Dermis blood vessel endothelial cell (primary cell): ENCODE data around the gene CLDN16. TPM values are rescaled to one million over a fixed set of nuclear protein-coding genes. Genes with fewer than 3 reads are reported as not detected.
A peak's percentile ranks its signal among the peaks of the same experiment; 100 is the strongest.

Experiments
- DNase-seq: peaks from one replicate; pipeline ENCODE4 v3.0.0; 2010
- total RNA-seq: library from RNA; depleted of rRNA; stranded (reverse); fragments of >200 nt; gene quantifications from 2 replicates; pipeline ENCODE4 v1.2.3, GENCODE V29; 2014

Gene CLDN16
- total RNA-seq, result 0.09 and 0.34 TPM in 2 replicates

GRCh38 chr3:190387578-190388213, at the start of gene CLDN16:
TSS of gene CLDN16 (plus strand) at chr3:190388163. CDS start at chr3:190388330, 167 bp downstream.
- DNase-seq, result no peak

DNA sequence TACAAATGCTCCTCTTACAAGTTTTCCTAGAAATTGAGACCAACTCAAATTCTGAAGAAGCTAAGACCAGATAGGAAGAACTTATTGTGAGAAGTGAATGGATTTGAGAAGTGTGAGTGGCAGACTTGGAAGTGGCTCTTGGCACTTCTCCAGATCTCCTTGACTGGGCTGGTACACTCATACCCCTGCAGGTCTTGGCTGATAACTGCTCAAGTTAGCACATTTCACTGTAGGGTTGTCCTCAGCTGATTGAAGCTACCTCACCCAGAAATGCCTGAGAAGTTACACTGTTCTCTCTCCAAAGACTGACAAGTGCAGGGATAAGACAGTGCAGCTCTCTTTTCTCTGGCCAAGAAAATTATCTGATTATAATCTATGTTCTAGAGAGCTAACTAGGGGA, 49.2 kb upstream of the CLDN16 start:
- peak; percentile 75 for DNase-seq

DNA sequence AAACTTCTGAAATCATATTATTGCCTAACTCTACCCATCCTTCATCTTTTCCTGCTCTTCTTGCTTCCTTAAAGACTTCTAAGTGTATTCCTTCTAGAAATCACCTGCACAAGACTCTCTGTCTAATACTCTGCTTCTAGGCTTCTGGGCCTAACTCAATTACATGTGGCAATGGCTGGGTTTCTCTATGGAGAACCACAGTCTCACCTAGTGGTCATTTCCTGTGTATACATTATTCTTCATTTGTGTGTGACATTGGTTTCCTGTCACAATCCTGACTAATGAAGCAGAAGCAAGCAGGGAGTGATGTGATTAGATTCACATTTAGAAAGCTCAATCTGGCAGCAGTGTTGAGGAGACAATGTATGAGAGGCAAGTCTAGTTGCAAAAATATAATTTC, 48.8 kb upstream of the CLDN16 start:
- peak; percentile 70 for DNase-seq

GRCh38 chr3:190340071-190340470, 47.9 kb upstream of the CLDN16 start:
- DNase-seq, result peak; percentile 28

GRCh38 chr3:190345027-190345821, 42.7 kb upstream of the CLDN16 start:
- DNase-seq, result peak; percentile 66

DNA sequence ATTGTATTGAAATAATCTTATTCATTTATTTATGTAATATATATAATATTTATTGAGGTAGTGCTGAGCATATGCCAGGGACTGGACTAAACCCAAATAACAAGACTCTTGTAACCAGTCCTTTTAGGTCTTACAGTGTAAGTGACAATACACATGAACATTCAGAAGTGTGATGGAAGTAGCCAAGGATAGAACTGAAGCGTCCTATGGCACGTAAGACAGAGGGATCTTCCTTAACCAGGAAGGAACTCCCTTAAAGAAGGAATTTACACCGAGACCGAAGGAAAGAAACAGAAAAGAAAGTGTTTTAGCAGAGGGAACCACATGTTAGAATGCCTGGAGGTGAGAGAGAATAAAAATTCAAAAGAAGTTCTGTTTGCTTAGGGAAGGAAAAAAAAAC, 42.1 kb upstream of the CLDN16 start:
- DNase-seq, result peak; percentile 39

GRCh38 chr3:190346541-190346940, 41.4 kb upstream of the CLDN16 start:
- DNase-seq, result no peak

DNA sequence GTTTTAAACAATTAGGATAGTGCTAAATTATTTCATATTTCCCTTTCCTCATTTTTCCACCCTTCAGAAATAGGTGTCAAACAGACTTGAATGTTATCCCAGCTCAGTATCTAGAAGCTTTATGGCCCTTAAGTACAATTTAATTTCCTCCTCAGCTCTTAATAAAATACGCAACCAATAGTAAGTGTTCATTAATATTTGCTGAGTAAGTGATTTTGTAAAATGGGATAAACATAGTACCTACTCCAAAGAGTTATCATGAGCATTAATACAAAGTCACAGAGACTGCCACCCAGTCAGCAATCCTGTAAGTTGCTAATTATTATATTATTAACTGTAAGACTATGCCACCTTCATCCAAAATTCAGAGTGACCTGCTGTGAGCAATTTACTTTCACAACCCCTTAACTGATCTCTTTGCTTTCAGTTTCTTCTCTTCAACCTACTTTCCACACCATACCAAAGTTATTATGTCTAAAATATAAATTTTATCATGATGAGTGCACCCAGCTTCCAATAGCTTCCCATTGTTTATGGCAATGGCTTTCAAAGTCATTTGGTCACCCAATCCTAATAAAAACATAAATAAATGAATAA, 35.0 kb upstream of the CLDN16 start:
- no peak for DNase-seq

- no peak for DNase-seq
Observed at GRCh38 chr3:190356246-190356645, 31.7 kb upstream of the CLDN16 start.

- no peak for DNase-seq
Observed at GRCh38 chr3:190357468-190357867, 30.5 kb upstream of the CLDN16 start.

- no peak for DNase-seq
Observed at GRCh38 chr3:190359813-190360212, 28.1 kb upstream of the CLDN16 start.

DNA sequence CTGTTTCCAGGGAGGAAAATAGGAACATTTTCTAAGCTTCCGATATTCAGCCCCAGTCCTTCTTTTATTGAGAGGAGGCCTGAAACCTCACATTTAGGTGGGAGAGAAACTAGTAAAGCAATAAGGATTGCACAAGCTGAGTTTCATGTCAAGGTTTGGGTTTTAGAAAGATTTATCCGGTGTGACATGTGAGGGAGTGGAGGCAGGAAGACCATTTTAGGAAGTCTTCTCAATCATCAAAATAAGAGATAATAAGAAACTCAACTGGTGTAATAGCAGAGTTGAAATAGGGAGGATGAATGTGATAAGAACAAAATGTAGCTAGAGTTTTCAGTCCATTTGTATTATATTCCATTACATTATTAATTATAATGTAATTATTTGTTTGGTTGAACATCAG, 27.7 kb upstream of the CLDN16 start:
- no peak for DNase-seq

DNA sequence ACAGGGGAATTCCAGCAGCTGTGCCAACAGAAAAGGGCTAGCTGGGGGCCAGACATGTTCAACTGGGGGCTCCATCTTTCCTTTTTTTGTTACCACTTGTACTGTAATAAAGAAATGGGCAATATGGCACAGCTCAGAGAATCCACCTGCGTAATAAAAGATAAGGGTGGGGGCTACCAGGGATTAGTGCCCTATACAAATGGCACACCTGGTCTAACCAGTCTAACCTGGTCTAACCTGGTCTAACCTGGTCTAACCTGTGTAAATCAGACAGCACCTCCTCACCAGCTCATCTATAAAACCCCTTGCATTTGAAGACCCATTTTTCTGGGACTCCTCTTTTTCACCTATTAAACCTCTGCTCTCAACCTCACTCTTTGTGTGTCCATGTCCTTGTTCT, 26.2 kb upstream of the CLDN16 start:
- no peak for DNase-seq

DNA sequence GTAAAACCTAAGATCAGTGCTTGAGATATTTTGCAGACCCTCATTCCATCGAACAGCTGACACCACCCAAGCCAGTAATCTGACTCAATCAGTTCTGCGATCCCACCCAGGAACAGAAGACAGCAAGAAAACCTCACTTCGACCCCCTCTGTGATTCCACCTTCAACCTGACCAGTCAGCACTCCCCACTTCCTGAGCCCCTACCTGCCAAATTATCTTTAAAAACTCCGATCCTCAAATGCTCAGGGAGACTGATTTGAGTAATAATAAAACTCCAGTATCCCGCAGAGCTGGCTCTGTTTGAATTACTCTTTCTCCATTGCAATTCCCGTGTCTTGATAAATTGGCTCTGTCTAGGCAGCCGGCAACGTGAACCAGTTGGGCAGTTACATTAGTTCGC, 25.7 kb upstream of the CLDN16 start:
- no peak for DNase-seq

DNA sequence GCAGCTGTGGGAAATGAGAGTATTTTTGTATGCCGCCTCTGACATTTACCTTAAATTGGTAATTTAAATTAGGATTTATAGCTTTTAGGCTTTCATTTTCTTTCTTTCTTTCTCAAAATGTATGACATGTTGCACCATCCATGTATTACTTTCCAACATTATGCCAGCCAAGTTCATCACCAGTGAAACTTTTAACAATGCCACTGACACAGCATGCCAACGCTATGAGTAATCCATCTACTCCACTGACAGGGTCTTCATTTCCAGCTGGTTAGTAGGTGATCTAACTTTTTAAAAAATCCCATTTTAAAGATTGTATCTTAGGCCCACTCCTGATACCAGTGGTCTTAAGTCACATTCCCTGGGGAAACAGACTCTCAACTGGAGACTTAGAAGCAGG, 21.8 kb upstream of the CLDN16 start:
- peak; percentile 11 for DNase-seq

GRCh38 chr3:190368881-190369280, 19.1 kb upstream of the CLDN16 start:
- no peak for DNase-seq

- DNase-seq, result no peak
Observed at GRCh38 chr3:190369668-190370295, 18.2 kb upstream of the CLDN16 start.

DNA sequence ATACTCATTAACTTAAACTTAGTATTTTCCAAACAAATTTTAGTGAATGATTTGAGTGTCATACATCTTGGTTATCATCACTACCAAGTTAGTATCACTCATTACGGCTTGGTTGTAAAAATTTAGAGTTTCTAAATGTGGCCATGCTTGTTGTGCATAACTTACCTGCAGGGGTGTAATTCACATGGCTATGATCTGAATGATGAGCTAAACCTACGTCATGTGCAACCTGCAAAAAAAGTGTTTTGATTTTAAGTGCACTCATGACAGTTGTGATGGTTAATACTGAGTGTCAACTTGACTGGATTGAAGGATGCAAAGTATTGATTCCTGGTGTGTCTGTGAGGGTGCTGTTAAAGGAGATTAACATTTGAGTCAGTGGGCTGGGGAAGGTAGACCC, 17.6 kb upstream of the CLDN16 start:
- DNase-seq, result no peak

- DNase-seq, result no peak
Observed at GRCh38 chr3:190371152-190371551, 16.8 kb upstream of the CLDN16 start.

DNA sequence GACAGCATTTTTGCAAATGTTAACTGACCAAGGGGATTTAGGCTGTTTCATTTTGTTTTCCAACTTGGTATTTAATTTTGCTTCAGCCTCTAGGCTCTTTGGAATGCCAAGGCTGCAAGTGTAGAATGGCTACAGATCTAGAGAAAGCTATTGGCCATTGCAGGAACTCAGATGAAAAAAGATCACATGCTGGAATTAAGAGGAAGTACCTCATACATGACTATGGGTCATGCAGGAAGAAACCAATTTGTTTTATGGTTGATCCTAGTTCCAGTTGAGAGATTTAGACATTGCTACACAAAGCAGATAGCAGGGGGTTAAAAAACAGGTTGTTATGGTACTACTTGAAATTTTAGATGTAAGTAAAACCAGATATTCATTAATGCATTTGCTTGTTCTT, 12.7 kb upstream of the CLDN16 start:
- DNase-seq, result peak; percentile 5

- no peak for DNase-seq
Observed at GRCh38 chr3:190375671-190376070, 12.3 kb upstream of the CLDN16 start.

GRCh38 chr3:190378240-190378891, 9.6 kb upstream of the CLDN16 start:
- no peak for DNase-seq

DNA sequence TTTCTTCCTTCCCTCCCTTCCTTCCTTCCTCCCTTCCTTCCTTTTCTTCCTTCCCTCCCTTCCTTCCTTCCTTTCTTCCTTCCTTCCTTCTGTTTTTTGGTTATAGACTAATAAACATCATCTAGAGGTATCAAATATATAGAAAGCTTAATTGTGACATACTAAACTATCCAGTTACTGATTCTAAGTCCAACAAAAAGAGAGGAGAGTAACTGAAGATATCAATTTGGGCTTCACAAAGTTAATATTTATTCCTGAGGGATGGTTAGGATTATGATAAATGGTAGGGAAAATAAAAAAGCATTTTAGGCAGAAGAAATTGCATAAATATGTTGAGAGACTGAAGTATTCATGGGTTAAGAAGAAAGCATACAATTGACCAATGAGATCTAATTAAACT, 7.8 kb upstream of the CLDN16 start:
- DNase-seq, result no peak
